GM18907 (cell line): ENCODE data around the gene ANKFY1.
A peak's percentile ranks its signal among the peaks of the same experiment; 100 is the strongest.

Experiments
- ATAC-seq: cut with Tn5 transposase; IDR thresholded peaks from one replicate; pipeline ENCODE4 v1.9.1; 2021; ENCODE audit warnings: mild to moderate bottlenecking, moderate library complexity; ENCODE audit not compliant: unreplicated experiment

ANKFY1 gene

DNA sequence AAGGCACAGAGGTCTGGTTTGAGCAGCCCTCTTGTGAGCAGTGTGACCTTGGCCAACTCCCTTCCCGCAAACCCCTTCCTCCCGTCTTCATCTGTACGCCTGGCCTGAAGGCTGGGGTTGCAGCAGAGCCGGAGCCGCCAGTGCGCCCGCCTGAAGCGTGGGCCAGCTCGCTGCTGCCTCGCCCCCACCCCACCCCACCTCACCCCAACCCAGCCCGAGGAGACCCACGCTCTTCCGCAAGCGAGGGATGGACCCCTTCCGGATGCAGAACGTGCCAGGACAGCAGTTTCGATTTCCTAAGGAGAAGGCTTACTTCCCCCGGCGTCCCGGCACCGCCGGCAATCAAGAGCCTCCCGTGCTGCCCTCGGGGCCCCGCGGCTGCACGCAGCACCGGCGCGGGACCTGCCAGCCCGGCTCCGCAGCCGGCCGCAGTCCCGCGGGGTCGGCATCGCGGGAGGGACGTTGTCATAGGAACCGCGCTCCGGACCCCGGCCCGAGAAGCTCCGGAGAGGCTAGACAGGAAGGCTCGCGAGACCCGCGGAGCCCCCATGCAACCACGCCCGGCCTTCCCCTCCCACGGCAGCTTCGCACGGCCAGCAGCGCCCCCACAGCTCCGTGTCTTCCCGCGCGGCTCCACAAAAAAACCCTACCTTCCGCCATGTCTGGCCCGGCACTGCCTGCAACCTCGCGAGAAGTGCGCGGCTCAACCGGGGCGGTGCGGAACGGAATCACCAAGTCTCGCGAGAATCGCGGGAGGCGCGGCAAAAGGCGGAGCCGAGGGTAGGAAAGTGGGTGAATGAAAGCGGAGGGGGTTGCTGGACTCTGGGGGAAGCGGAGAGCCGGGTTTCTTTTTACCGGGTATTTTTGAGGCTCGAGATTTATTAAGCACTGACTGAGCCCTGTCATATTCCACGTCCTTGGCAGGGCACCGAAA, at the start of gene ANKFY1:
Gene ANKFY1 (minus strand): TSS at position 698 of the 934 bp plus-strand sequence. CDS start 38 bp downstream, at position 660.
- peak; percentile 84 for ATAC-seq

DNA sequence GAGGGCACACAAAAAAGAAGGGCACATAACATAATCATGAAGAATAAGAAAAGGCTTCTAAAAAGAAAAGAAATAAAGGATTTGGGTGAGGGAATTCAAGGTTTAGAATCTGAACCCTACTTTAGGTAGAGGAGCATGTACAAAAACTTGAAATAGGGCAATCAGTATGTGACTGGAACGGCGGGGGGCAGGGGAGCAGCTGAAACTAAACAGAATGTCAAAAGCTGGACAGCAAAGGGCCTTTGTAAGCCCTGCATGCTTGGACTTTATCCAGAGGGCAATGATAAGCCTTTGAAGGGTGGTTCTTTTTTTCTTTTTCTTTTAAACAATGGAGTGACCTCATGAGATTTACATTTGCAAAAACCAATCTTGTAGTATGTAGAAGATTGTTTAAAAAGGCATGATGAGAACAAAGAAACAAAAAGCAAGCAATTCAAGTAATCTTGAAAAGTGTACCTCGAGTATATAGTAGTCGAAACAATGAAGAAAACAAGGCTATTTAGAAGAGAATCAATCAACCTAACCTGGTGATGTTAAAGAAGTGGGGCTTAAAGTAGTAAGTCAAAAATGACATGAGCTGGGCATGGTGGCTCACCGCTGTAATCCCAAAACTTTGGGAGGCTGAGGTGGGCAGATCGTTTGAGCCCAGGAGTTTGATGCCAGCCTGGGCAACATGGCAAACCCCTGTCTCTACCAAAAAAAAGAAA, 46.7 kb upstream of the ANKFY1 start:
- no peak for ATAC-seq

GRCh38 chr17:4309897-4310296, 46.1 kb upstream of the ANKFY1 start:
- ATAC-seq, result no peak

DNA sequence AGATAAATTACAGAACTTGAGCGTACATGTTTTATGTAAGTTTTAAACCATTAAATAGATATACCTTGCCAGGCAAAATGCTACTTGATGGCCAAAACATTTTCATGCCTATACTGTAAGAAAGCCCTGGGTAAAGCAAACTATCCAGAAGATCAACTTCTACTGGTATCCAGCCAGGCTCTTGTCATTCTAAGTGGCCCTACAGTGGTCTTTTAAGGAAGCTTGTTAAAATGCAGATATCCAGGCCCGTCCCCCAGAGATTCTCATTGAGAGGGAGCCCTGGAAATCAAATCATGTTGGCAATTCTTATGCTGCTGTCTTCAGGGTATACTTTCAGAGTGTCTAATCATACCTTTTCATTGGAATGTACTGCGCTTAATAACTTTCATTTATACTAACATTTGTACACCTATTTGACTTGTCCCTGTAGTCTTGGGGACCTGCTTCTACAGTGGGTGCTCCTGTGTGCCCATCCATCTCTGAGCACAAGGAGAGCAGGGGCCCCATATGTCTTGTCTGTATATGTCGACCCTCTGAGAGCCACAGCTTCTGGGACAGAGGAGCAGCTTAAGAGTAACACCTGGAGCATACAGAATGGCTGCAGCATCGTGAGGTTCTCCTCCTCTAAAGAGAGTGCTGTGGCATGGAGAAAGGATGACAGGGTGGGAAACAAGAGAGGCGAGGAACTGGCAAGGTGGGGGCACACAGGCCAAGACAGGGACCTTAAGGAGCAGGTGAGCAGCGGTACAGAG, 43.6 kb upstream of the ANKFY1 start:
- no peak for ATAC-seq

GRCh38 chr17:4305224-4305623, 41.4 kb upstream of the ANKFY1 start:
- ATAC-seq, result no peak

- no peak for ATAC-seq
Measured at GRCh38 chr17:4304417-4305027, 40.7 kb upstream of the ANKFY1 start.

DNA sequence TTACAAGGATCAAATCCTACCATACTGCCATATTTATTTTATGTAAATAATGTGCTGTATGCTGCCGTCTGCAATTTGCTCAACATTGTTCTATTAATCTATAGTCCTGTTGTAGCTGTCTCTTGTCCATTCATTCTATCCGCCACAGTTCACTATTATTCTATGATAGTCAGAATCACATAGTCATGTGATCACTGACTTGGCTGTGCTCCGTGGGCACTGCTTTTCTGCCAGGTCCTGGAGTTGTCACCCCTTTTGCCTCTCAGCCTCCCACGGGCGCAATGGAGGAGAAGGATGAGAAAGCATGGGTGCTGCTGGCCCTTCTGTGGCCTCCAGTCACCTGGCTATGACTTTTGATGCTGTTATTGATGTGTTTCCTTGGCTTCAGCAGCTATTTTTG, 37.3 kb upstream of the ANKFY1 start:
- no peak for ATAC-seq

DNA sequence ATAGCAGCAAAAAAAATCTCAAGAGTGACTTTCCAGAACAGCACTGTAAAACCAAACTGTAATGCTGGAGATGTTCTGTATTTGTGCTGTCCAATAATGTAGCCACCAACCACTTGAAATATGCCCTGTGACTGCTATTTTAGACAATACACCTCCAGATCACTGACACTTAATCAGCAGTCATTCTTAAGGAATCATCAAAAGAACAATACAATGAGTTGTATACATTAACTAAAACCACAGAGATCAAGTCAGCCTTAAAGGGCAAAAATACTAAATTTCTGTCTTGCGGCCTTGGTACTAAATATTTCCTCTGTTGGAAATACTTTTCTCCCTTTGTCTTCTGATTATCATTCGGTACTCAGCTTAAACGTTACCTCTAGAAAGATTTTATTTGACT, 33.6 kb upstream of the ANKFY1 start:
- ATAC-seq, result no peak

DNA sequence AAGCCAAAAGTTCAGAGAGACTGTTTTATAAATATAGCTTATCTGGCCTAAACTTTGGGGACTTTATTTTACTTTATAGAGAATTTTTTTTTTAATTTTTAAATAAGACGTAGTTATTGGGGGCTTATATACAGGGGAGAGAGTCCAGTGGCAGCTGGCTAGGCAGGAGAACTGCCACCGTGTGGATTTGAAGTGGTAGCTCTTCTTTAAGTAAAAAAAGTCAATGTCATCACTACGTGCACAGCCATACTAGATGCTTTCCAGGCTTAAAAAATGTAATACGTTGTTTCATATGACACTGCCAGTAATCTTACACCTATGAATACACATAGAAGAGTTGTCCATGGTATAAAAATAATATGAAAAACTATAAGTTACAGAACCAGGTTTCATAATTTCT, 31.9 kb upstream of the ANKFY1 start:
- ATAC-seq, result no peak

DNA sequence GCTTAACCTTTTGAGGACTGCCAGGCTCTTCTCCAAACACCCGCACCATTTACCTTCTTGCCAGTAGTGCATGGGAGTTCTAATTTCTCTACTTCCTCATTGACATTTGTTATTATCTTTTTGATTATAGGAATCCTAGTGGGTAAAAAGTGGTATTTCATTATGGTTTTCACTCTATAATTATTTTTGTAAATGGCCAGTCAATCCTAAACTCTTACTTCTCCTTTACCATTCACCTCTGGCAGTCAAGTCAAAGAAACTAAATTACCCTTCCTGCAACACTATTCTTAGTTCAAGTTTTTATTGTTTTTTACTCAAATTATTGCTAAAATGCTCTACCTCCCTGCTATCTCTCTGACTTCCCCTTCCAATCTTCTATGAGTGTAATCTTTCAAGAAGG, 29.8 kb upstream of the ANKFY1 start:
- ATAC-seq, result no peak

DNA sequence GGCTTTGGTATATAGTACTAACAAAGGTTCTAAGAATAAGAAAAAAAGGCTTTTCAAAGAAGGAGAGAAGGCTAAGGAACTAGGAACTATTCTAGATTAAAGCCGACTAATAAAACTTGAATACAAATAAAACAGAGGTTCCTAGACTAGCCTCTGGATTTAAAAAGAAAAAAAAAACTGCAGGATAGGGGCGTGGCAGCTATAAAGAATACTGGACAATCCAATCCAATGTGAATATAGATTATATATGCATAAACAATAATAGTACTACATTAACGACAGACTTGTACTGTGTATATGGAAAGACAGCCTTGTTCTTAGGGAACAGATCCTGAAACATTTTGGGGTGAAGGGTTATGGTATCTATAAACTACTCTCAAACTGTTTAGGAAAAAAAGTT, 23.9 kb upstream of the ANKFY1 start:
- ATAC-seq, result no peak

GRCh38 chr17:4276514-4276913, 12.7 kb upstream of the ANKFY1 start:
- ATAC-seq, result no peak

- no peak for ATAC-seq
Measured at GRCh38 chr17:4272972-4273368, 9.2 kb upstream of the ANKFY1 start.

DNA sequence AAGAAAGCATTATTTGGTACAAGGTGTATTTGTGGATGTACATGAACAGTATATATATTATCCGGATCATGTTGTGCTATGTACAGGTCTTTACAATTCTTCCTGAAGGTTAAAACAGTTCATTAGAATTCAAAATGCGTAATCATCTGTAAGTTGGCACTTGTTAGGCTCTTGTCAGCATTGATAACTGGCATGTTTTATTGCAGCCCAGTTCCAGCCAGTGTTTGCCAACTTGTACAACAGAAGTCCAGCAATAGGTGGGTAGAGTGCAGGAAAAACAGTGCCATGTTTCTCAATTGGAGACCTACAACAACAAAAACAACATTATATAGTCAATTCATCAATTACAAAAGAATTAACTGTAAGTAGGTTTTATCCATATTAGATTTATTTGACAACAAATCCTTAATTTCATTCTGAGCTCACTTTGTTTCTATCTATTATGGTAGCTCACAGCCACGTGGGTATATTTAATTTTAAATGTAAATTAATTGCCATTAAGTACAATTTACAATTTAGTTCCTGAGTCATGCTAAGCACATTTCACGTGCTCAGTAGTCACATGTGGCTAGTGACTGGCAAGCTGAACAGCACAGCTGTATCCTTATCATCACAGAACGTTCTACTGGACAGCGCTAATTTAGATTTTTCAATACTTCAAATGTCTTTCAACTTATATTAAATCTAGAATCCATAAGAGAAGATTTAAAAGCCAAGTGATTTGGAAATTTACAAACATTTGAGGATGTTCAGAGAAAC, 8.6 kb upstream of the ANKFY1 start:
- ATAC-seq, result no peak

- no peak for ATAC-seq
Measured at GRCh38 chr17:4270736-4271135, 7.0 kb upstream of the ANKFY1 start.

DNA sequence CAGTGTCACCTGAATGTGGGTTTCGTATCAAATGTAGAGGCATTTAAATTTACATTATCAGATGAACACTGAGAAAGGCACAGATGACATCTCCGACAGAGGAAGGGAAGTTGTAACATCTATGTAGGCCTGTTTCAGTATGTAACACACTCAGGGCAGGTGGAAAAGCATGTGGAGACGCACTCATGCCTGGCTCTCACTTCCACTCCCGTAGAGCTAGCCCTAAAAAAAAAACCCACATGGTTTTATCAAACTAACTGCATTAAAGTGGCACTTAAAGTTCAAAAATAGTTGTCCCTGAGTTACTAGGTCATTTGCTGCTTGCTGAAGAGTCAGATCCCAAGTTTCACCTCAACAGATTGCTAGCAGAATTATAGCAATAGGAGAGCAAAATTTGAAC, 6.1 kb upstream of the ANKFY1 start:
- no peak for ATAC-seq

DNA sequence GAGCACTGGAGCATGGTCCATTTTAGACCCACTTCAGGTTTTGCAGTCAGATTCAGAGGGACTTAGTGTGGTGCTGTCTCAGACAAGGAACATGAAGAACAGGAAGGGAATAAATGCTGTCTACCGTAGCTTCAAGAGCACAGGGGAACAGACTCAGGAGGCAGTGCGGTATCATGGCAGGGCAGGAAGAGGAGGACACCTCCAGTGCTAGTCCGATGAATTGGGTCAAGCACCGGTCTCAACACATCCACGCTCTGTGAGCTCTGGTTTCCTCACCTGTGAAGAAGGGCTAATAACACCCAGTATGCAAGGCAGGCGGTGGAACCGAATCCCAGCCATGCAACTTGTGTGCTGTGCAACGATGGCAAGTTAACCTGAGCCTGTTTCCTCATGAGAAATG, 3.6 kb upstream of the ANKFY1 start:
- no peak for ATAC-seq

DNA sequence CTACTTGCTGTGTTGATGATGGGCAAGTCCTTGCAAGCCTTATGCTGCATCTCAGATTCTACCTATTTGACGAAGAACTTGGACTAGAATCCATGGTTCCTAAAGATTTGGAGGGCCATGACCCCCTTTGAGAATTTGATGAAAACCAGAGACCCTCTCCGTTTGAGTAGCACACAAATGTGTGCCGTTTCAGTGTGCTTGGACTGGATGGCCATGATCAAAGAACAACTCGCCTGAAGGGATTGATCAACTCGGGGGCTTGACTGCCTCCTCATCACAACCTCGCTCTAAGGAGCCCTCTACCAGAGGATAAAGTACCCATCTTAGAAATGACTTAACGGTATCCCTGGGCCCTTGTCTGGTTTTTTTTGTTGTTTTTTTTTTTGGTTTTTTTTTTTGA, 2.8 kb upstream of the ANKFY1 start:
- ATAC-seq, result no peak

DNA sequence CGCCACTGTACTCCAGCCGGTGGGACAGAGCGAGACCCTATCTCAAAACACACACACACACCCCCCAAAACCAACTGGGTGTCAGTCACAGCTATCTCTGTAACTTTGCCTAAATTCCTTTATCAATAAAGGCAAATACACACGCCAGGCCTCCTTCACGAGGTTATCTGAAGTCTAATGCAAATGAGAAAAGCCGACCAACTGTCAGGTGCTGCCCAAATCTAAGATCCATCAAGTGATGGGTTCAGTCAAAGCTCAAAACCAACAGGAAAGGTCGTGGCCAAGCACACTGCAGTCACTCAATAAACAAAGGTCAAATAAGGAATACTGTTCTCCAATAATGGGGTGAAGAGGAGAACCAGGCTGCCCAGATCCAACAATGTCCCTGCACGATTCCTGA, 1.1 kb downstream of the ANKFY1 start:
- no peak for ATAC-seq

DNA sequence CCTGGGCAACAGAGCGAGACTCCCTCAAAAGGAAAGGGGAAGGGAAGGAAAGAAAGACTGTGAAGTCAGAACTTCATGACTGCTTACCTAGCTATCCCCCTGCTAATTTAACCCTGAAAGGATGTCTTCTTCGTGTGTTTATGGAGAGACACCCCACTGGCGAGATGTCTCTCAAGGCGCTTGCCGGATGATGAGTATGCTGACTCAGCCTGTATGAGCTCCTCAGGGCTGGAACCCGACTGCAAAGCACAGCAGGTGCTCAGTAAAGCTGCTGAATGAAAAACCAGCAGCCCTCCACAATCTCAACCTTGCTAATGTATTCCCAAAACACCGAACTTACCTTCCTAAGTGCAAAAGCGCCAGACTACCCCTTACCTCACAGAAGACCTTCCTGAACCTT, 2.3 kb downstream of the ANKFY1 start:
- no peak for ATAC-seq
